Prostate gland (tissue), 2 donors: ENCODE results near the gene DLG3.

Experiments used
- POLR2AphosphoS5 ChIP-seq: sonication (generic); formaldehyde crosslinking; IDR thresholded peaks from one replicate; pipeline ENCODE4 v1.6.1; 2017; ENCODE audit warnings: antibody characterized with exemption
- TF ChIP-seq, protein P1 (sequence below), 4 experiments: fragments of 200-600 bp in 2 of 4; fragments of 450-650 bp in 2 of 4; sonication (generic) in 2 of 4; IDR thresholded peaks; 1 replicate in 3 of 4; 2 replicates in 1 of 4; pipeline ENCODE4 v1.5.1; 2016 to 2019; ENCODE audit warnings: antibody characterized with exemption in 4 of 4, mild to moderate bottlenecking in 2 of 4, moderate library complexity in 2 of 4

DNA sequence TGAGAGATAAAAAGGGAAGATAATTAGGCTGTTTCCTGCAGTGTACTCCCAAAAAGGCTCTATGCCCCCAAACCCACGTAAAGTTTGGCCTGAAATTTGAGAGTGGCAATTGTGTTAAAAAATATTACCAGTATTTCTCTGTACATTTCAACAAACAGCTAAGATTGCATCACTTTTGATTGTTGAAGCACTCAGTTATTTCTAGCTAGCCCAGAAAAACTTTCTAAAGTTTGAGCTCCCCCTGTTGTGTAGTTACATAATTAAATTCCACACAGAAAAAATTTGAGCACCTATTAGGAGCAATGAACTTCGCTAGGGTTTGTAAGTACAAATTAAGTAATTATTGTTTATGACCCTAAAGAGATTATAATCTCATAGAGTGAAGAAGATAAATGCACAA lies 109.4 kb downstream of the DLG3 start:
- TF ChIP-seq, protein P1, sequence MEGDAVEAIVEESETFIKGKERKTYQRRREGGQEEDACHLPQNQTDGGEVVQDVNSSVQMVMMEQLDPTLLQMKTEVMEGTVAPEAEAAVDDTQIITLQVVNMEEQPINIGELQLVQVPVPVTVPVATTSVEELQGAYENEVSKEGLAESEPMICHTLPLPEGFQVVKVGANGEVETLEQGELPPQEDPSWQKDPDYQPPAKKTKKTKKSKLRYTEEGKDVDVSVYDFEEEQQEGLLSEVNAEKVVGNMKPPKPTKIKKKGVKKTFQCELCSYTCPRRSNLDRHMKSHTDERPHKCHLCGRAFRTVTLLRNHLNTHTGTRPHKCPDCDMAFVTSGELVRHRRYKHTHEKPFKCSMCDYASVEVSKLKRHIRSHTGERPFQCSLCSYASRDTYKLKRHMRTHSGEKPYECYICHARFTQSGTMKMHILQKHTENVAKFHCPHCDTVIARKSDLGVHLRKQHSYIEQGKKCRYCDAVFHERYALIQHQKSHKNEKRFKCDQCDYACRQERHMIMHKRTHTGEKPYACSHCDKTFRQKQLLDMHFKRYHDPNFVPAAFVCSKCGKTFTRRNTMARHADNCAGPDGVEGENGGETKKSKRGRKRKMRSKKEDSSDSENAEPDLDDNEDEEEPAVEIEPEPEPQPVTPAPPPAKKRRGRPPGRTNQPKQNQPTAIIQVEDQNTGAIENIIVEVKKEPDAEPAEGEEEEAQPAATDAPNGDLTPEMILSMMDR (IDR thresholded peaks at IDR 0.05): peak in 2 of 4 experiments; percentile 30 to 56
- TF ChIP-seq POLR2AphosphoS5: no peak
